Stimulated activated naive CD8-positive, alpha-beta T cell treated with anti-CD3 and anti-CD28 coated beads, Interleukin-15, amount 100 ng/mL, for 72 hours (primary cell): Measurements from ENCODE around the gene IFI16.
"Not testable (repeated sequence)": the region's sequence is repeated elsewhere in the genome, so short reads cannot be mapped to it uniquely, and the experiment has no call there.

Source experiments
- ATAC-seq: fragments of 150-1000 bp; cut with Tn5 transposase; 2 replicates; pipeline ENCODE4 v1.10.0; 2021; ENCODE audit warnings: mild to moderate bottlenecking, moderate library complexity
- DNase-seq, 2 donors: peaks; one replicate each; pipeline ENCODE4 v3.0.0; 2021 to 2022
- H3K27ac Mint-ChIP-seq, 2 donors: one replicate each; pipeline ENCODE4 v1.8.0; 2022; ENCODE audit warnings: mild to moderate bottlenecking in 2 of 2, mixed read lengths in 2 of 2, moderate library complexity in 2 of 2
- H3K27me3 Mint-ChIP-seq: one replicate; pipeline ENCODE4 v1.8.0; 2022; ENCODE audit warnings: mixed read lengths
- H3K4me1 Mint-ChIP-seq: one replicate; pipeline ENCODE4 v1.8.0; 2022; ENCODE audit warnings: mild to moderate bottlenecking, mixed read lengths
- H3K4me3 Mint-ChIP-seq, 2 donors: one replicate each; pipeline ENCODE4 v1.8.0; 2022; ENCODE audit warnings: mild to moderate bottlenecking in 2 of 2, mixed read lengths in 2 of 2, moderate library complexity in 1 of 2
- H3K9me3 Mint-ChIP-seq, 2 donors: one replicate each; pipeline ENCODE4 v1.8.0; 2022; ENCODE audit warnings: mixed read lengths in 2 of 2

IFI16 gene

DNA sequence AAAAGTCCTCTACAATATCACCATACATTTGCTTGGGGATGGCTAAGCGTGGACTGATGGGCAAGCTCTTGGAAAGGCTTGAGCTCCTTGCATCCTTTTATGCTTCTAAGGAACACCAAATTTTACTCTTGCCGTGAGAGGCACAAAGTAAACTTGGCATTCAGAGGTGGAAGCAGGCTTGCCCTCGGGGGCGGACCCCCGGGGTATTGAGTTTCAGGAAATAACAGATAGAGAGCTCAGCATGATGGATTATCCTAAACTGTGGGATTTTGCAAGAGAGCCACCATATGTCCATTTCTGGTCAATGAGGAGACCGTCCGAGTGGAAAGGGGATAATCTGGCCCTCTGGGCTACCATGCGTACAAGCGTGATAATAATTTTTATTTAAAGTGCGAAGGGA lies 14.0 kb downstream of the IFI16 start:
- Mint-ChIP-seq H3K27me3 (no peaks in the 10 kb centered on the region), H3K4me1 (peaks cover 80% of the 10 kb centered on the region), H3K9me3 (no peaks in the 10 kb centered on the region), H3K27ac (peak overlapping the region in 1 of 2 donors; percentile 42), H3K4me3 (peak overlapping the region in 1 of 2 donors; percentile 36)
- ATAC-seq (no peak), DNase-seq (no peak)

DNA sequence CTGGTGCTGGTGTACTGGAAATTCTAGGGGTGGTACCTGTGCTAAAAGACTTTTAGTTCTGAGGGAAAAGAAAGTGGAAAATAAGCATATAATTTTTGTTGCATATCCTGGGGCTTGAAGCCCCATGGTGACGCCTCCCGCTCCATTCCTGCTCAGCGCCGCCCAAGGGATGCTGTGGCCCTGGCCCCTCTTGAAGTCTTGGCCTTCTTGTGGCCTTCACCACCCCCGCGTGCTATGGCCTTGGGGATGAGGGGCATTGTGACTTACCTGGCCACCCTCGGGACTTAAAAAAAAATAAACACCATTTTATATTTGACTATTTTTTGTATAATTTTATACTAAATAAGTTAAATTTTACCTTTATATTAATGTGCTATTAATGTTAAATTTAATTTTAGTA lies 15.3 kb downstream of the IFI16 start:
- Mint-ChIP-seq H3K9me3 (no peaks in the 10 kb centered on the region), H3K27me3 (no peaks in the 10 kb centered on the region), H3K4me1 (peaks cover 81% of the 10 kb centered on the region), H3K4me3 (no peak overlapping the region), H3K27ac (no peak overlapping the region)
- ATAC-seq, result no peak
- DNase-seq, result no peak

DNA sequence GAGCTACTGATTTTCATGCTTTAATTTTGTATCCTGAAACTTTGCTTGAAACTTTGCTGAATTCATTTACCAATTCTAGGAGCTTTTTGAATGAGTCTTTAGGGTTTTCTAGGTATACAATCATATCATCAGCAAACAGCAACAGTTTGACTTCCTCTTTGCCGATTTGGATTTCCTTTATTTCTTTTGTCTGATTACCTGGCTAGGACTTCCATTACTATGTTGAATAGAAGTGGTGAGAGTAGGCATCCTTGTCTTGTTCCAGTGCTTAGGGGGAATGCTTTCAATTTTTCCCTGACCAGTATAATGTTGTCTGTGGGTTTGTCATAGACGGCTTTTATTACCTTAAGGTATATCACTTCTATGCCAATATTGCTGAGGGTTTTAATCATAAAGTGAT lies 17.1 kb downstream of the IFI16 start:
- not testable (repeated sequence) for H3K27me3 Mint-ChIP-seq, DNase-seq, H3K9me3 Mint-ChIP-seq, ATAC-seq, H3K27ac Mint-ChIP-seq
- H3K4me1 Mint-ChIP-seq, result peaks cover 78% of the 10 kb centered on the region
- peak overlapping the region in 1 of 2 donors; percentile 30 for H3K4me3 Mint-ChIP-seq

DNA sequence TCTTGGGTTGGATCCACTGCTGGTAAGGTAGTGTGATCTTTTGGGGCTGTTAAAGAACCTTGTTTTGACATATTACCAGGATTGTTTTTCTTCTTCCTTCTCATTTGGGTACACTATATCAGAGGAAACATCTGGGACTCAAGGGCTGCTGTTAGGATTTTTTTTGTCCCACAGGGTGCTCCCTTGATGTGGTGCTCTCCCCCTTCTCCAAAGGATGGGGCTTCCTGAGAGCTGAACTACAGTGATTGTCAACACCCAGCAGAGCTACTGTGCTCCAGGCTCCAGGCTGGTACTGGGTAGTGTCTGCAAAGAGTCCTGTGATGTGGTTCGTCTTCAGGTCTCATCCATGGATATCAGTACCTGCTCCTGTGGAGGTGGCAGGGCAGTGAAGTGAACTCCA lies 20.6 kb downstream of the IFI16 start:
- DNase-seq, result no peak
- Mint-ChIP-seq H3K4me1 (peaks cover 54% of the 10 kb centered on the region), H3K4me3 (no peak overlapping the region), H3K27me3 (no peaks in the 10 kb centered on the region), H3K27ac (peak overlapping the region in 1 of 2 donors; percentile 23), H3K9me3 (no peaks in the 10 kb centered on the region)
- no peak for ATAC-seq

DNA sequence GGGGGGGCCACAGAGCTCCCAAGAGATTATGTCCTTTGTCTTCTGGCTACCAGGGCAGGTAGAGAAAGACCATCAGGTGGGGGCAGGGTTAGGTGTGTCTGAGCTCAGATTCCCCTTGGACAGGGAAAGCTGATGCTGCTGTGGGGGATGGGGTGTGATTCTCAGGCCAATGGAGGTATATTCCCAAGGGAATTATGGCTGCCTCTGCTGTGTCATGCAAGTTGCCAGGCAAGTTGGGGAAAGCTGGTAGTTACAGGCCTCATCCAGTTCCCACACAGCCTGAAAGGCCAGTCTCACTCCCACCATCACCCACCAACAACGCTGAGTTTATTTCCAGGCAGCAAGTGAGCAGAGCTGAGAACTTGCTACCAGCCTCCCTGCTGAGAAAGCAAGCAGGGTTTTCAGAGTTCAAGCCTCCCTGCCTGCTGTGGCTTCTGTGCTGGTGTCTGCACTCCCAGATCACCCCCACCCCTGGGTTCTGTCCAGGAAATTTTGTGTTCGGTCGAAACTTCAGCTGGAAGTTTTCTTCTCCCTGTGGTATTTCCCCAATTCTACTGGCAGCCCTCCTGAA lies 21.3 kb downstream of the IFI16 start:
- ATAC-seq, result no peak
- Mint-ChIP-seq H3K27me3 (no peaks in the 10 kb centered on the region), H3K9me3 (no peaks in the 10 kb centered on the region), H3K4me3 (no peak overlapping the region), H3K27ac (peak overlapping the region in 1 of 2 donors; percentile 54), H3K4me1 (peaks cover 47% of the 10 kb centered on the region)
- no peak for DNase-seq

DNA sequence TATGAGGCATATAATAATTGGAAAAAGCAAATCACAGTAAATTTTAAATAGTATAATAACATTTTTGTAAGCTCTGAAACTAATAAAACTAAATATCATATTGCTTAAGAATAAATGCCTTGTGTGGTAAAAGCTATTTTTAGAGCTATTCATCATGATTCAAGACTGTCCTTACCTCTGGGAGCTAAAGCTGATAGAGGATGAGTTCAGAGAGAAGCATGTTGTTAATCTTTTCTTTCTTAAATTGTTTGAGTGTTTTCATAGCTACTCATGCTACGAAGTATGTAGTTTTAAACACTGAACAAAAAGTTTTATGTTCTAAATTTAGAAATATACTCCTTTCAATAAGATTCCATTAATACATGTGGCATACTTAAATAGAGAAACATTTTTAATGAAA lies 30.5 kb downstream of the IFI16 start:
- H3K27ac Mint-ChIP-seq, result no peak overlapping the region
- no peak for ATAC-seq

DNA sequence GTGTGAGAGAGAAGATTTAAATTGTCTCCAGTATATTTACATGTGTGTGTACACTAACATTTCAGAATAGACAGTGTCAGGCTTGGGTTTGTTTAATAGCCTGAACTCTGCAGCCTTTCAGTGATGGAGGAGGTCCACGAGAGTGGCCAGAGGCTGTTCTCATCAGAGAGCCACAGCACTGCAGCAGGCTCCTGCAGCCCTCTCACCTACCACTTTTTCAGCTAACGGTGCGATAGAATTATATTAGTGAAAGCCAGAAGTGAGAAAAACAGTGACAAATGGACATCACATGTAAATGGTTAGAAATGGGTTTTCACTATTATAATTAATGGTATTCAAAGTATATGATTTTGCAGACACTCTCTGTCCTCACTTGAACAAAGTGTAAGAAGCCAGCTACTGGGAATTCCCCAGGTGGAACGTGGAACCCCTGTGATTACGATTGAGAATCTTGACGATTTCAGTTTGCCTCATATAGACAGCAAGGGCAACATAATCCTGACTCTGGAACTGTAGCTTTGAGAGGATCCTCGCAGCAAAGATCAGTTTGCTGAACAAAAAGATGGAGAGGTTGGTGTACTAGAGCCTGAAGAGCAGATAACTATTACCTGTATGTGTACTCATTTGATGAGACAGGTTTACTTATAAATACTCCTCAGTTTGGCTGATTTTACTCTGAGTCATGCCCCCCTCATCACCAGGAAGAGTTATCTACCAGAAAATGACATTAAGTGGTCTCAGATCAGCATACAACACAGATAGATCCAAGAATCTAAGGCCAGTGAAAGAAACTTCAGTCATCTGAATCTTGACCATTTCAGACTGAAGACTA lies 31.4 kb downstream of the IFI16 start:
- Mint-ChIP-seq H3K4me1 (peaks cover 42% of the 10 kb centered on the region), H3K27me3 (no peaks in the 10 kb centered on the region), H3K27ac (no peak overlapping the region), H3K4me3 (peak overlapping the region in 1 of 2 donors; percentile 7), H3K9me3 (no peaks in the 10 kb centered on the region)
- ATAC-seq (peak; percentile 37), DNase-seq (no peak)

More for the DNA sequence above, 30.5 kb downstream of the IFI16 start:
- no peak overlapping the region for H3K4me3 Mint-ChIP-seq
- no peak for DNase-seq
- no peaks in the 10 kb centered on the region for H3K27me3 Mint-ChIP-seq
- H3K4me1 Mint-ChIP-seq, result peaks cover 35% of the 10 kb centered on the region
- H3K9me3 Mint-ChIP-seq, result no peaks in the 10 kb centered on the region

DNA sequence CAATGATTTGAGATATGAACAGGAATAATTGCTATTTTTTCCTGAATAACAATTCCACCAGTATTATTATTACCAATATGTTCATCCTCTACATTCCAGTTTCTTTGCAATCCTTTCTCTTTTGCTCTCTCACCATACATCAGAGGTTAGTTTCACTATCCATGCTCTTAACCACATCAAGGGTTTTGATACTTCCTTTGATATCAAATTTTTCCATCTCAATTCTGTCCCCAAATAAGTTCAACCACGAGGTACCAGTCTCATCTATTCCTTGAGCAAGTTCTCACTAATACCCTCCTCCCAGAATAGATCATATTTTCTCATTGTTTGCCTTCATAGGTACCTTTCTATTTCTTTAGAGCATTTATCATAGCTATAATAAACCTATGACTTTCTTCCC lies 36.8 kb downstream of the IFI16 start:
- H3K4me1 Mint-ChIP-seq, result peaks cover 38% of the 10 kb centered on the region
- DNase-seq, H3K27ac Mint-ChIP-seq, H3K27me3 Mint-ChIP-seq, H3K9me3 Mint-ChIP-seq: not testable (repeated sequence)
- peak overlapping the region in 1 of 2 donors; percentile 6 for H3K4me3 Mint-ChIP-seq
- peak; percentile 72 for ATAC-seq

DNA sequence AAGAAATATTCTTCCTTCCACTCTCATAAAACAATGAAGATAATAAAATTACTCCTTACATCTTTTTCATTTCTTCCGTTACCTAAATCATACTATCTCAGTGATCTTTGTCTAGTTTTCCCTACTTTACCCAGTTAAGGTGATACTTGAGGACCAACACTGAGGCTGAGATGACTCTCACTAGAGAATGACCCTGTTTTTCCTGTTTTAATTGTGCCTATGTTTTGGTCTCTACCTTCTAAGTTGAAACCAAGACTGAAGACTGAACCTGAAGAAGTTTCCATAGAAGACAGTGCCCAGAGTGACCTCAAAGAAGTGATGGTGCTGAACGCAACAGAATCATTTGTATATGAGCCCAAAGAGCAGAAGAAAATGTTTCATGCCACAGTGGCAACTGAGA lies 41.7 kb downstream of the IFI16 start:
- H3K27ac Mint-ChIP-seq, result no peak overlapping the region
- no peaks in the 10 kb centered on the region for H3K27me3 Mint-ChIP-seq
- no peaks in the 10 kb centered on the region for H3K9me3 Mint-ChIP-seq
- H3K4me1 Mint-ChIP-seq, result peaks cover 32% of the 10 kb centered on the region
- no peak overlapping the region for H3K4me3 Mint-ChIP-seq
- DNase-seq (no peak), ATAC-seq (no peak)

GRCh38 chr1:159054427-159054826 lies 44.7 kb downstream of the IFI16 start:
- Mint-ChIP-seq H3K9me3 (no peaks in the 10 kb centered on the region), H3K27me3 (no peaks in the 10 kb centered on the region), H3K4me1 (peaks cover 26% of the 10 kb centered on the region), H3K27ac (no peak overlapping the region), H3K4me3 (no peak overlapping the region)
- no peak for ATAC-seq
- DNase-seq, result no peak

- DNase-seq (no peak), ATAC-seq (no peak)
- Mint-ChIP-seq H3K27me3 (no peaks in the 10 kb centered on the region), H3K9me3 (no peaks in the 10 kb centered on the region), H3K27ac (no peak overlapping the region), H3K4me3 (no peak overlapping the region), H3K4me1 (peaks cover 26% of the 10 kb centered on the region)
Observed at GRCh38 chr1:159055181-159055641, 45.5 kb downstream of the IFI16 start.

GRCh38 chr1:159056069-159056698 lies 46.5 kb downstream of the IFI16 start:
- DNase-seq, result no peak
- Mint-ChIP-seq H3K4me3 (no peak overlapping the region), H3K27me3 (no peaks in the 10 kb centered on the region), H3K27ac (peak overlapping the region in 1 of 2 donors; percentile 61), H3K4me1 (peaks cover 18% of the 10 kb centered on the region), H3K9me3 (no peaks in the 10 kb centered on the region)
- ATAC-seq, result no peak

DNA sequence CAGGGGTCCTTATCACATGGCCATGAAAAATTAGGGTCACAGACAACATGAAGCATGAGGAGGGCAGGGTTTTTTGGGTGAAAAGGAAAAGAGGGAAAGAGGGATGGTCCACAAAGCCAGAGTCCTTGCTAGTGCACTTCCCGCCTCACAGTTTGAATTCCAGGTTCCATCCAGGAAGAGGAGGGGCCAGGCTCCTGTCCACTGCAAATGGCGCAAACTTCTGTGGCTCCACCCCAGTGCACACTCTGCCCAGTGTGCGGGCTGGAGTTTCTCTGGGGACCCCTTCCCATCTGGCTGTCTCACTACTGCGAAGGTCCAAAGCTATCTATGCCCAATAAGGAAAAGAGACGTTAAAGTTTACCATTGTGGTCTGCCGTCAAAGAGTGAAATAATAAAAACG lies 49.0 kb downstream of the IFI16 start:
- DNase-seq (no peak), ATAC-seq (peak; percentile 24)
- H3K4me1 Mint-ChIP-seq, result peaks cover 6% of the 10 kb centered on the region
- H3K9me3 Mint-ChIP-seq, result no peaks in the 10 kb centered on the region
- no peak overlapping the region for H3K4me3 Mint-ChIP-seq
- H3K27me3 Mint-ChIP-seq, result no peaks in the 10 kb centered on the region
- H3K27ac Mint-ChIP-seq, result no peak overlapping the region

DNA sequence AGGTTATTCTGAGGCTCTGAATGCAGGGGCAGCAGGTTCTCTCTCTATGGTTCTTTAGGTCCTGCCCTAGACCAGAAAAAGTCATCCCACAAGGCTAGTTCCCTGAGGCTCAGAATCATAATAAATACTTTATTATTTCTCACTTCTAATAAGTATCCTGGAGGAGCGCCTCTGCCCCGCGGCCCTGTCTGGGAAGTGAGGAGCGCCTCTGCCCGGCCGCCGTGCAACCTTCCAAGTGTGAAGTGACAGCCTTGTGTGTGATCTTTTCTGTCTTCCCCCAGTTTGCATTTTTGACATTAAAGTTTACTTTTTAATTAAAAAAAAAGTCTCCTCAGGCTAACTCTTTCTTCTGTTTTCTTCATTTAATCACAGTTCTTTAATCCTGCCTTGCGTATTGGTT lies 55.4 kb downstream of the IFI16 start:
- DNase-seq (no peak), ATAC-seq (no peak)
- H3K27me3 Mint-ChIP-seq, result no peaks in the 10 kb centered on the region
- no peak overlapping the region for H3K27ac Mint-ChIP-seq
- H3K4me1 Mint-ChIP-seq, result peaks cover 32% of the 10 kb centered on the region
- H3K9me3 Mint-ChIP-seq, result no peaks in the 10 kb centered on the region
- no peak overlapping the region for H3K4me3 Mint-ChIP-seq

DNA sequence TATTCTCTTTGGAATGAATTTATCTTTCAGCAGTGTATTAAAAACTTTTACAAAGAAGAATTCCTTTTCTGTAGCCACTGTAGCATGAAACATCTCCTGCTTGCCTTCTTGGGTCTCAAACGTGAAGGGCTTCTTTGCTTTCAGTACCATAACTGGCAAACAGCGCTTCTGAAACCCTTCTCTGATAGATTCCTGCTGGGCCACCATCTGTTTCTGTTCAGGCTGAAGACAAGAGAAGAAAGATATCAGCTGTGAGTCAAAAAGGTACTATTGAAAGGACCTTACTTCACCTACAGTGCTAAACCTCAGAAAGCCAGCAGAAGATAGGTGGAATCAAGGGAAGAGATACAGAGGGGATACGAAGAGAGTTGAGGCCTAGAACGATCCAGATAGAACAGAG lies 56.4 kb downstream of the IFI16 start:
- Mint-ChIP-seq H3K4me1 (peaks cover 32% of the 10 kb centered on the region), H3K4me3 (no peak overlapping the region), H3K9me3 (no peaks in the 10 kb centered on the region), H3K27me3 (no peaks in the 10 kb centered on the region), H3K27ac (peak overlapping the region in 1 of 2 donors; percentile 48)
- DNase-seq (no peak), ATAC-seq (no peak)
